Measurements from ENCODE around the gene HEYL. TPM values are rescaled to one million over a fixed set of nuclear protein-coding genes. Genes with fewer than 3 reads are reported as not detected.
A peak's percentile ranks its signal among the peaks of the same experiment; 100 is the strongest.

HEYL gene
- total RNA-seq, 4 donors from 2014 or later, result 9.3 to 17.0 (median 11.5) TPM

GRCh38 chr1:39645411-39646043, 6.1 kb upstream of the HEYL start:
- peak; percentile 29 to 56 for DNase-seq
- Histone ChIP-seq H3K4me1 (no peaks in the 10 kb centered on the region), H3K9me3 (no peaks in the 10 kb centered on the region), H3K36me3 (no peaks in the 10 kb centered on the region), H3K4me3 (replicated peaks in 1 of 3) (no peak overlapping the region), H3K27ac (no peak overlapping the region), H3K27me3 (no peaks in the 10 kb centered on the region)
- 62 to 76% methylated on average over 3 of the region's 3 CpGs for WGBS, 2 donors
- TF ChIP-seq POLR2A (IDR thresholded peaks at IDR 0.05) (no peak), CTCF (IDR thresholded peaks at IDR 0.05) (no peak)
- intact Hi-C loops (cut with DNase I), result no loop called here

- intact Hi-C loops (cut with DNase I), result no loop called here
Measured at GRCh38 chr1:39643705-39644104, 4.3 kb upstream of the HEYL start.

GRCh38 chr1:39642796-39643195, 3.4 kb upstream of the HEYL start:
- H3K27me3 ChIP-seq, result no peaks in the 10 kb centered on the region
- no peak overlapping the region for H3K27ac ChIP-seq
- TF ChIP-seq CTCF (IDR thresholded peaks at IDR 0.05) (no peak), POLR2A (IDR thresholded peaks at IDR 0.05) (no peak)
- DNase-seq, result no peak
- no peak overlapping the region for H3K4me3 ChIP-seq (replicated peaks in 1 of 3)
- 68 to 73% methylated on average over 4 of the region's 4 CpGs for WGBS, 2 donors
- H3K4me1 ChIP-seq, result peaks cover 0 to 12% of the 10 kb centered on the region in 2 donors
- intact Hi-C loops (cut with DNase I), result no loop called here
- H3K36me3 ChIP-seq, result no peaks in the 10 kb centered on the region
- H3K9me3 ChIP-seq, result no peaks in the 10 kb centered on the region

More at GRCh38 chr1:39643705-39644104, 4.3 kb upstream of the HEYL start:
- no peak overlapping the region for H3K4me3 ChIP-seq (replicated peaks in 1 of 3)
- no peak overlapping the region for H3K27ac ChIP-seq
- WGBS, 2 donors, result 88 to 89% methylated on average over 3 of the region's 3 CpGs
- no peaks in the 10 kb centered on the region for H3K27me3 ChIP-seq
- no peak for DNase-seq
- no peaks in the 10 kb centered on the region for H3K36me3 ChIP-seq
- H3K4me1 ChIP-seq, result peaks cover 0 to 12% of the 10 kb centered on the region in 2 donors
- no peaks in the 10 kb centered on the region for H3K9me3 ChIP-seq
- TF ChIP-seq POLR2A (IDR thresholded peaks at IDR 0.05), result no peak
- no peak for TF ChIP-seq CTCF (IDR thresholded peaks at IDR 0.05)

GRCh38 chr1:39640861-39641260, 1.4 kb upstream of the HEYL start:
- Histone ChIP-seq H3K36me3 (no peaks in the 10 kb centered on the region), H3K4me3 (replicated peaks in 1 of 3) (no peak overlapping the region), H3K9me3 (no peaks in the 10 kb centered on the region), H3K4me1 (peaks cover 0 to 12% of the 10 kb centered on the region in 2 donors), H3K27me3 (no peaks in the 10 kb centered on the region), H3K27ac (no peak overlapping the region)
- intact Hi-C loops (cut with DNase I), result no loop called here
- no peak for TF ChIP-seq POLR2A (IDR thresholded peaks at IDR 0.05)
- TF ChIP-seq CTCF (IDR thresholded peaks at IDR 0.05), result no peak
- no peak for DNase-seq
- WGBS, 2 donors, result 93 to 97% methylated on average over 4 to 8 of the region's 8 CpGs

- intact Hi-C loops (cut with DNase I), result no loop called here
- no peaks in the 10 kb centered on the region for H3K9me3 ChIP-seq
- peak overlapping the region in 1 of 3 donors; percentile 39 for H3K4me3 ChIP-seq (replicated peaks in 1 of 3)
- no peaks in the 10 kb centered on the region for H3K27me3 ChIP-seq
- no peak for TF ChIP-seq CTCF (IDR thresholded peaks at IDR 0.05)
- TF ChIP-seq POLR2A (IDR thresholded peaks at IDR 0.05), result no peak
- H3K27ac ChIP-seq, result peak overlapping the region in 1 of 3 donors; percentile 57
- DNase-seq, result no peak
- WGBS, 2 donors, result 78% methylated on average over 2 of the region's 3 CpGs
- H3K4me1 ChIP-seq, result peaks cover 0 to 12% of the 10 kb centered on the region in 2 donors
- no peaks in the 10 kb centered on the region for H3K36me3 ChIP-seq
Measured at GRCh38 chr1:39638965-39639304, 508 bp downstream of the HEYL start.

All from thyroid gland (tissue), 4 donors.